Measurements from ENCODE around the gene ANKS3. TPM values are rescaled to one million over a fixed set of nuclear protein-coding genes. Genes with fewer than 3 reads are reported as not detected.

Gene ANKS3
- total and polyA plus RNA-seq, 2 of the 8 experiments (the other 6 are each of a cell fraction or from before 2014, with no cell fraction given) = 15.5 to 23.9 TPM

DNA sequence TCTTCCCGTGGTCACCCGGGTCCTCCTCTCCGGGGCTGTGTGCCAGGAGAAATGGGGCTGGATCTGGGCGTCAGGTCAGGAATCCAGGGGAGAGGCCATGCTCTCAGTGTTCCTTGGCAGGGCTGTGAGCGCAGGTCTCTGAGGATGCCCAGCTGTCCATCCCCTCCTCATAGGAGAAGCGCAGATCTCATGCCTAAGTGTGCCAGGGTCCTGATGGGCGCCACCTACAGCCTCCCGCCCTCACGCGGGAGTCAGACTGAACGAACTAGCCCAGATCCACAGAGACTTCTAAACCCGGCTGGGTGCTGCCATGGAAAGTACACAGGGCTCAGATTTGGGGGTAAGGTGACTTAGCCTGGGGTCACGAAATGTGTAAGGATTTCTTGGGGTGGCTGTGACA lies 85.2 kb downstream of the ANKS3 start:
- no peak overlapping the region for H3K56ac ChIP-seq (replicated peaks; ENCODE audit: insufficient read length, low read depth, low read length)
- H4K91ac ChIP-seq (replicated peaks; ENCODE audit: insufficient read length, low read length) = no peak overlapping the region
- peaks cover 0 to 34% of the 10 kb centered on the region in 2 experiments; a peak in 2 of 4 replicates for H3K79me2 ChIP-seq (ENCODE audit: control insufficient read depth in 1 of 2, insufficient read depth in 2 of 2, low read length in 2 of 2)
- H2BK15ac ChIP-seq (ENCODE audit: low read length) = no peak overlapping the region
- no peak overlapping the region for H3K23ac ChIP-seq (ENCODE audit: insufficient read length)
- no peak overlapping the region for H2BK12ac ChIP-seq (ENCODE audit: low read depth, low read length)
- POLR2A ChIA-PET (ENCODE audit: partially characterized antibody) = no interaction called here
- H3K27ac ChIP-seq (ENCODE audit: low read depth, low read length) = no peak overlapping the region
- 83% methylated on average over 11 of the region's 13 CpGs; no CpG with 5 or more reads in 1 of the 2 experiments for WGBS, 2 experiments (ENCODE audit: extremely low coverage in 1 of 2, insufficient coverage in 1 of 2, insufficient read length in 1 of 2, insufficient replicate concordance in 2 of 2, low coverage in 1 of 2, low lambda C conversion rate in 2 of 2, missing lambda C conversion rate in 1 of 2)
- no peak overlapping the region for H3K4me3 ChIP-seq (ENCODE audit: extremely low read depth in 1 of 4, insufficient read depth in 2 of 4, low read depth in 3 of 4, low read length in 4 of 4)
- DNase-seq (ENCODE audit: low read depth in 1 of 2, low spot score in 2 of 2) (no peak), FAIRE-seq (no peak)
- no peak overlapping the region for H2AK5ac ChIP-seq (ENCODE audit: low read depth, low read length)
- H2BK20ac ChIP-seq (ENCODE audit: low read length) = no peak overlapping the region
- H2BK120ac ChIP-seq (replicated peaks; ENCODE audit: low read depth, low read length) = no peak overlapping the region
- TF ChIP-seq, protein P1, sequence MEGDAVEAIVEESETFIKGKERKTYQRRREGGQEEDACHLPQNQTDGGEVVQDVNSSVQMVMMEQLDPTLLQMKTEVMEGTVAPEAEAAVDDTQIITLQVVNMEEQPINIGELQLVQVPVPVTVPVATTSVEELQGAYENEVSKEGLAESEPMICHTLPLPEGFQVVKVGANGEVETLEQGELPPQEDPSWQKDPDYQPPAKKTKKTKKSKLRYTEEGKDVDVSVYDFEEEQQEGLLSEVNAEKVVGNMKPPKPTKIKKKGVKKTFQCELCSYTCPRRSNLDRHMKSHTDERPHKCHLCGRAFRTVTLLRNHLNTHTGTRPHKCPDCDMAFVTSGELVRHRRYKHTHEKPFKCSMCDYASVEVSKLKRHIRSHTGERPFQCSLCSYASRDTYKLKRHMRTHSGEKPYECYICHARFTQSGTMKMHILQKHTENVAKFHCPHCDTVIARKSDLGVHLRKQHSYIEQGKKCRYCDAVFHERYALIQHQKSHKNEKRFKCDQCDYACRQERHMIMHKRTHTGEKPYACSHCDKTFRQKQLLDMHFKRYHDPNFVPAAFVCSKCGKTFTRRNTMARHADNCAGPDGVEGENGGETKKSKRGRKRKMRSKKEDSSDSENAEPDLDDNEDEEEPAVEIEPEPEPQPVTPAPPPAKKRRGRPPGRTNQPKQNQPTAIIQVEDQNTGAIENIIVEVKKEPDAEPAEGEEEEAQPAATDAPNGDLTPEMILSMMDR (IDR thresholded peaks at IDR 0.05; ENCODE audit: control extremely low read depth in 1 of 3, insufficient read depth in 1 of 3, low read depth in 1 of 3, low read length in 3 of 3) = no peak
- no peak for TF ChIP-seq SAP30 (IDR thresholded peaks at IDR 0.05; ENCODE audit: insufficient read depth, insufficient replicate concordance, low read length)
- no peak for TF ChIP-seq SIN3A (conservative IDR thresholded peaks at IDR 0.05 in 1 of 2, IDR thresholded peaks at IDR 0.05 in 1 of 2; ENCODE audit: low read depth in 1 of 2, low read length in 2 of 2)
- TF ChIP-seq BCL11A (IDR thresholded peaks at IDR 0.05; ENCODE audit: low read depth in 2 of 2, low read length in 2 of 2) = no peak
- TF ChIP-seq, protein P2, sequence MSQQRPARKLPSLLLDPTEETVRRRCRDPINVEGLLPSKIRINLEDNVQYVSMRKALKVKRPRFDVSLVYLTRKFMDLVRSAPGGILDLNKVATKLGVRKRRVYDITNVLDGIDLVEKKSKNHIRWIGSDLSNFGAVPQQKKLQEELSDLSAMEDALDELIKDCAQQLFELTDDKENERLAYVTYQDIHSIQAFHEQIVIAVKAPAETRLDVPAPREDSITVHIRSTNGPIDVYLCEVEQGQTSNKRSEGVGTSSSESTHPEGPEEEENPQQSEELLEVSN (IDR thresholded peaks at IDR 0.05) = no peak
- no peak overlapping the region for H3K4ac ChIP-seq (replicated peaks; ENCODE audit: insufficient read length, low read depth, low read length)
- peaks cover 18% of the 10 kb centered on the region for H3K79me1 ChIP-seq (ENCODE audit: low read depth, low read length)
- no peaks in the 10 kb centered on the region for H3K9me3 ChIP-seq (ENCODE audit: insufficient read depth in 2 of 2, low read depth in 1 of 2, low read length in 1 of 2)
- peaks cover 5 to 13% of the 10 kb centered on the region in 2 experiments for H4K20me1 ChIP-seq (replicated peaks in 1 of 2; ENCODE audit: control insufficient read depth in 1 of 2, insufficient read depth in 2 of 2, low read length in 2 of 2)
- no peak overlapping the region for H3K9ac ChIP-seq (replicated peaks in 1 of 4; ENCODE audit: extremely low read depth in 1 of 4, low read depth in 3 of 4, low read length in 3 of 4)
- CTCF ChIA-PET (ENCODE audit: partially characterized antibody) = interaction anchor here (1.4 to 2.9 kb wide), 7 partner anchors 12 to 56 kb away, joined by 3 to 49 read pairs (median 10); partner anchors contain the start of gene MGRN1
- H3K27me3 ChIP-seq (replicated peaks in 1 of 4; ENCODE audit: control insufficient read depth in 3 of 4, extremely low read depth in 1 of 4, insufficient read depth in 3 of 4, low read length in 3 of 4) = no peaks in the 10 kb centered on the region
- H3K36me3 ChIP-seq (ENCODE audit: control insufficient read depth in 2 of 4, insufficient read depth in 4 of 4, low read length in 3 of 4) = peaks cover 0 to 11% (median 7%) of the 10 kb centered on the region in 4 experiments; a peak in 6 of 8 replicates
- no peak overlapping the region for H3K4me2 ChIP-seq (ENCODE audit: insufficient read depth in 1 of 2, low read depth in 2 of 2, low read length in 2 of 2)
- H3K4me1 ChIP-seq (replicated peaks in 1 of 4; ENCODE audit: control insufficient read depth in 3 of 4, insufficient read depth in 4 of 4, low read length in 3 of 4) = peaks cover 0 to 2% (median 0%) of the 10 kb centered on the region in 4 experiments; a peak in 2 of 7 replicates
- no peak overlapping the region for H2AFZ ChIP-seq (ENCODE audit: low read length)
- no peaks in the 10 kb centered on the region for H3K23me2 ChIP-seq (ENCODE audit: low read depth, low read length)
- H2BK5ac ChIP-seq (ENCODE audit: low read depth, low read length) = no peak overlapping the region
- no peak overlapping the region for H3K14ac ChIP-seq (ENCODE audit: insufficient read length)
- no peak overlapping the region for H4K5ac ChIP-seq (ENCODE audit: insufficient read length, low read depth, low read length)
- no peak overlapping the region for H3K18ac ChIP-seq (ENCODE audit: extremely low read depth, low read length)
- no peak overlapping the region for H4K8ac ChIP-seq (ENCODE audit: extremely low read depth, insufficient read depth, low read length)

Data from H1 (cell line).